Measurements from ENCODE around the gene UGT1A10.

UGT1A10 gene

DNA sequence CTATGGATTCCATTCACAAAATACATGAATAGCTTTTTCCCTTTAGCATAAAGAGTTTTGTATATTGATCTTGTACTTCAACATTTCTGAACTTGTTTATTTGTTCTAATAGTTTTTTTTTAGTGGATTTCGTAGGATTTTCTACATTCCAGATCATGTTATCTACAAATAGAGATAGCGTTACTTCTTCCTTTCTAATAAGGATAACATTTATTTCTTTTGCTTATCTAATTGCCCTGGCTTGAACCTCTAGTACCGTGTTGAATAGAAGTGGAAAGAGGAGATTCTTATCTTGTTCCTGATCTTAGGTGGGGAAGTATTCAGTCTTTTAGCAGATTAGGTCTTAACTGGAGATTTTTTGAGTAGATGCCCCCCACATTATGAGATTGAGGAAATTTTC, 66.0 kb downstream of the UGT1A10 start:
- Histone ChIP-seq H3K4me2 (ENCODE audit: insufficient read depth, low read length) (no peak overlapping the region), H3K9ac (ENCODE audit: low read depth, low read length) (no peak overlapping the region), H3K4me1 (ENCODE audit: insufficient read depth, low read length) (no peaks in the 10 kb centered on the region), H3K27ac (ENCODE audit: low read length) (no peak overlapping the region), H3K4me3 (ENCODE audit: low read depth in 1 of 2, low read length in 2 of 2) (no peak overlapping the region), H4K20me1 (ENCODE audit: insufficient read depth, low read length) (no peaks in the 10 kb centered on the region), H2AFZ (ENCODE audit: low read depth, low read length) (no peak overlapping the region), H3K36me3 (ENCODE audit: insufficient read depth, low read length) (no peaks in the 10 kb centered on the region), H3K79me2 (ENCODE audit: insufficient read depth, low read length) (no peaks in the 10 kb centered on the region), H3K9me3 (ENCODE audit: insufficient read depth, low read length, severe bottlenecking) (no peaks in the 10 kb centered on the region), H3K27me3 (ENCODE audit: insufficient read depth, low read length, poor library complexity) (peaks cover 12% of the 10 kb centered on the region)
- no peak for DNase-seq
- TF ChIP-seq, protein P1, sequence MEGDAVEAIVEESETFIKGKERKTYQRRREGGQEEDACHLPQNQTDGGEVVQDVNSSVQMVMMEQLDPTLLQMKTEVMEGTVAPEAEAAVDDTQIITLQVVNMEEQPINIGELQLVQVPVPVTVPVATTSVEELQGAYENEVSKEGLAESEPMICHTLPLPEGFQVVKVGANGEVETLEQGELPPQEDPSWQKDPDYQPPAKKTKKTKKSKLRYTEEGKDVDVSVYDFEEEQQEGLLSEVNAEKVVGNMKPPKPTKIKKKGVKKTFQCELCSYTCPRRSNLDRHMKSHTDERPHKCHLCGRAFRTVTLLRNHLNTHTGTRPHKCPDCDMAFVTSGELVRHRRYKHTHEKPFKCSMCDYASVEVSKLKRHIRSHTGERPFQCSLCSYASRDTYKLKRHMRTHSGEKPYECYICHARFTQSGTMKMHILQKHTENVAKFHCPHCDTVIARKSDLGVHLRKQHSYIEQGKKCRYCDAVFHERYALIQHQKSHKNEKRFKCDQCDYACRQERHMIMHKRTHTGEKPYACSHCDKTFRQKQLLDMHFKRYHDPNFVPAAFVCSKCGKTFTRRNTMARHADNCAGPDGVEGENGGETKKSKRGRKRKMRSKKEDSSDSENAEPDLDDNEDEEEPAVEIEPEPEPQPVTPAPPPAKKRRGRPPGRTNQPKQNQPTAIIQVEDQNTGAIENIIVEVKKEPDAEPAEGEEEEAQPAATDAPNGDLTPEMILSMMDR (IDR thresholded peaks at IDR 0.05; ENCODE audit: borderline replicate concordance, extremely low read depth, low read length, poor library complexity, severe bottlenecking): no peak
- no peak for TF ChIP-seq EZH2 (IDR thresholded peaks at IDR 0.05; ENCODE audit: borderline replicate concordance, low read depth, low read length, severe bottlenecking)
- no peak for ATAC-seq (ENCODE audit: insufficient read depth, low read depth)

DNA sequence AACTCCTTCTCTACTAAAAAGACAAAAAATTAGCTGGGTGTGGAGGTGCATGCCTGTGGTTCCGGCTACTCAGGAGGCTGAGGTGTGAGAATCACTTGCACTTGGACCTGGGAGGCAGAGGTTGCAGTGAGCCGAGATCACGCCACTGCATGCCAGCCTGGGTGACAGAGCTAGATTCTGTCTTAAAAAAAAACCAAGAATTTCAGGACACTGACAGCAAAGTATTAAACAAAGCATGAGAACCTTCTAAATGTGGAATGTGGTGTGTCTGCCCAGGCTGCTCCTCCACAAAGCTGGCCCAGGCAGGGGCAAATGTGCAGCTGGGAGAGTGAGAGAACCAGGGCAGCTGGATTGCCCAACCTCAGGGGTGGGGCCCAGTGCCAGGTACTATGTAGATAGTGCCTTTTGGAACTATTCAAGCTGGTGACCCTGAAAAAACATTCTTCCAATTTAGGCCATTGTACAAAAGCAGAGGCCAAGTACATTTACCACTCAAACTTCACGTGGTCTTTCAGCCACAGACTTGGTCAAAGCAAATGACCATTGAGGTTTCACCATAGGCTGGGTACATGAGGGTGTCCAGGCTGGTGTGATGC, 69.8 kb downstream of the UGT1A10 start:
- Histone ChIP-seq H3K4me3 (ENCODE audit: low read depth in 1 of 2, low read length in 2 of 2) (no peak overlapping the region), H2AFZ (ENCODE audit: low read depth, low read length) (no peak overlapping the region), H3K27ac (ENCODE audit: low read length) (no peak overlapping the region), H4K20me1 (ENCODE audit: insufficient read depth, low read length) (no peaks in the 10 kb centered on the region), H3K36me3 (ENCODE audit: insufficient read depth, low read length) (no peaks in the 10 kb centered on the region), H3K79me2 (ENCODE audit: insufficient read depth, low read length) (no peaks in the 10 kb centered on the region), H3K4me1 (ENCODE audit: insufficient read depth, low read length) (no peaks in the 10 kb centered on the region), H3K4me2 (ENCODE audit: insufficient read depth, low read length) (no peak overlapping the region), H3K27me3 (ENCODE audit: insufficient read depth, low read length, poor library complexity) (peaks cover 6% of the 10 kb centered on the region), H3K9ac (ENCODE audit: low read depth, low read length) (no peak overlapping the region), H3K9me3 (ENCODE audit: insufficient read depth, low read length, severe bottlenecking) (no peaks in the 10 kb centered on the region)
- no peak for TF ChIP-seq EZH2 (IDR thresholded peaks at IDR 0.05; ENCODE audit: borderline replicate concordance, low read depth, low read length, severe bottlenecking)
- TF ChIP-seq, protein P1 (IDR thresholded peaks at IDR 0.05; ENCODE audit: borderline replicate concordance, extremely low read depth, low read length, poor library complexity, severe bottlenecking): no peak
- no peak for ATAC-seq (ENCODE audit: insufficient read depth, low read depth)
- DNase-seq: no peak

DNA sequence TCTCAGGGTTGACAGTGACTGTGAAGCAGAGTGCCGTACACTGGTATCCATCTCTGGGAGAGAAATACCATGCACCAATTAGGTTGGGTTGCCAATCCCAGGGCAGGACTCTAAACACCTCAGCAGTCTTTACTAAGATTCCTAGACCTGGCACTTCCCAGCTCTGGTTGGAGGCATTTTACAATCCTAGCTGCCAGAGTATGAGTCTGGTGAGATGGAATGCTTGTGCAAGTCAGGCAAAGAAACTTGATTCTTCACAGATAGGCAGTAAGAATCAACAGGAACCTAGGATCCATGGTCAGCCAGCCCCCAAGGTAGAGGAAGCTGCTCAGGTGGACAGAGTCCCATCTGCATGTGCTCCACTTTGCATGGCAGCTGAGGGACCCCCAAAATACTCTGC, 70.5 kb downstream of the UGT1A10 start:
- Histone ChIP-seq H3K4me1 (ENCODE audit: insufficient read depth, low read length) (no peaks in the 10 kb centered on the region), H3K9ac (ENCODE audit: low read depth, low read length) (no peak overlapping the region), H3K79me2 (ENCODE audit: insufficient read depth, low read length) (no peaks in the 10 kb centered on the region), H3K36me3 (ENCODE audit: insufficient read depth, low read length) (no peaks in the 10 kb centered on the region), H4K20me1 (ENCODE audit: insufficient read depth, low read length) (no peaks in the 10 kb centered on the region), H3K9me3 (ENCODE audit: insufficient read depth, low read length, severe bottlenecking) (no peaks in the 10 kb centered on the region), H2AFZ (ENCODE audit: low read depth, low read length) (no peak overlapping the region), H3K4me2 (ENCODE audit: insufficient read depth, low read length) (no peak overlapping the region), H3K27me3 (ENCODE audit: insufficient read depth, low read length, poor library complexity) (peaks cover 6% of the 10 kb centered on the region), H3K4me3 (ENCODE audit: low read depth in 1 of 2, low read length in 2 of 2) (no peak overlapping the region), H3K27ac (ENCODE audit: low read length) (no peak overlapping the region)
- no peak for TF ChIP-seq EZH2 (IDR thresholded peaks at IDR 0.05; ENCODE audit: borderline replicate concordance, low read depth, low read length, severe bottlenecking)
- TF ChIP-seq, protein P1 (IDR thresholded peaks at IDR 0.05; ENCODE audit: borderline replicate concordance, extremely low read depth, low read length, poor library complexity, severe bottlenecking): no peak
- ATAC-seq (ENCODE audit: insufficient read depth, low read depth): no peak
- DNase-seq: no peak
